GM18868 (cell line): ENCODE data around the gene ANKRD11.
A peak's percentile ranks its signal among the peaks of the same experiment; 100 is the strongest.
"Not testable (repeated sequence)": the region's sequence is repeated elsewhere in the genome, so short reads cannot be mapped to it uniquely, and the experiment has no call there.

Source experiments
- ATAC-seq: cut with Tn5 transposase; IDR thresholded peaks from one replicate; pipeline ENCODE4 v1.9.1; 2021; ENCODE audit warnings: mild to moderate bottlenecking, moderate library complexity; ENCODE audit not compliant: unreplicated experiment

The ANKRD11 gene

DNA sequence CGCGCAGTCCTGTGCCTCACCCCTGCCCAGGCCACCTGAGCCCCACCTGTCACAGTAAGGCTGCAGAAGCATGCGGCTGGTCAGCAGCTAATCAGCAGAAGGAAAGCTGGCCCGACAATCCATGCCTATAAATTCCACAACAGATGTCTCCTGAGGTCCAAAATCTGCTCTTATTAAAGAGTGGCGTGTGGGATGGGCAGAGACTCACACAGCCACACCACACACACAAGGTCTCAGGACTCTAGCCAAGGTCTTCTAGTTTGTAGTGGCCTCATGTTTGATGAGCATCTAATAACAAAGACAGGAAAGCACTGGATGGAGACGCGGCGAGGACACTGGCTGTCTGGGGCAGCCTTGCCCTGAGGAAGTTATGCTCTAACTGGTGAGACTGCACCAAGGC lies 55.9 kb downstream of the ANKRD11 start:
- ATAC-seq: no peak

DNA sequence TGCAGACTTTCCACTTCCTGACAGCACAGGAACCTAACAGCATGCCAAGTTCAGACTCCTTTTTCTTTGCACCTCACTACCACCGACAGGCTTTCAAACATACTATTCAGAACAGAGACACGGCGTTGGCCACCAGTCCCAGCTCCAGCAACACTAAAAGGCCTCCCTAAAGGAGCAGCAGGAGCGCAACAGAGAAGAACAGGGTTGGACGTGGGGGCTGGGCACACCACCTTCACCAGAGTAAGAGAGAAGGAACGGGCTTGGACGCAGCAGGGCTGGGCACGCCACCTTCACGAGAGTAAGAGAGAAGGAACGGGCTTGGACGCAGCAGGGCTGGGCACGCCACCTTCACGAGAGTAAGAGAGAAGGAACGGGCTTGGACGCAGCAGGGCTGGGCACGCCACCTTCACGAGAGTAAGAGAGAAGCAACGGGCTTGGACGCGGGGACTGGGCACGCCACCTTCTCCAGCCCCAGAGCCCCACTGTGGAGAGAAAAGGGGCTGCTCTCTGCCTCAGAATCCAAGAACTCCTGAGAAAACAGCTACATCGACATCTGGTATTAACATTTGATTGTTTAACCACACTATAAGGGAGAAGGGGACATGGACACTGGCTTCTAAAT lies 56.9 kb downstream of the ANKRD11 start:
- ATAC-seq: not testable (repeated sequence)

GRCh38 chr16:89431630-89432029 lies 58.7 kb downstream of the ANKRD11 start:
- no peak for ATAC-seq

GRCh38 chr16:89431158-89431584 lies 59.2 kb downstream of the ANKRD11 start:
- no peak for ATAC-seq

DNA sequence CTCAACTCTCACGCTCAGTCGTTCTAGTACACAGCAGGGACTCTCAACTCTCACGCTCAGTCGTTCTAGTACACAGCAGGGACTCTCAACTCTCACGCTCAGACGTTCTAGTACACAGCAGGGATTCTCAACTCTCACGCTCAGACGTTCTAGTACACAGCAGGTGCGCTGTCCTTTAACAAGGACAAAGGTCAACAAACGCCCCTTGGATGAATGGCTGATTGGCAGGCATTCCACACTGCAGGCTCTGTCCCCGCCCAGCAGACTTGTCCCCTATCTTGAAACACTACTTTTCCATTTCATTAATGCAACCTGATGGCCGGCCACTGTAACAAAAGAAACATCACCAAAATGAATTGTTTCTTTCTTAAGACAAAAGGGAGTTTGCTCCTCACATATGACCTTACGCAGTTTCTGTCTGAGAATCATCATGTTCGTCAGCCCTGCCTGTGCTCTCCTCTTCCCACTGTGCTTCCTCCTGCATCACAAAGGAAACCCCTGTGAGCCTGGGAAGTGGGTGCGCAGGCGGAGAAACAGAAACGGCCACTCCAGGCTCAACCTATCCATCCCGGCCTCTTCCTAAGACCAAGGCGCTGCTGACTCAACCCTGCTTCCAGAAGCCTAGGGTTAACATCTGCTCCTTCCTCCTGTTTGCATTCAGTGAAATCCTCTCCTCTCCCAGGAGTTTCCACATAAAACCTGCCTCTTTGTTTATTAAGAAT lies 59.8 kb downstream of the ANKRD11 start:
- ATAC-seq: no peak

- not testable (repeated sequence) for ATAC-seq
Observed at GRCh38 chr16:89428605-89429004, 61.8 kb downstream of the ANKRD11 start.

GRCh38 chr16:89426736-89427530 lies 63.4 kb downstream of the ANKRD11 start:
- ATAC-seq: no peak

DNA sequence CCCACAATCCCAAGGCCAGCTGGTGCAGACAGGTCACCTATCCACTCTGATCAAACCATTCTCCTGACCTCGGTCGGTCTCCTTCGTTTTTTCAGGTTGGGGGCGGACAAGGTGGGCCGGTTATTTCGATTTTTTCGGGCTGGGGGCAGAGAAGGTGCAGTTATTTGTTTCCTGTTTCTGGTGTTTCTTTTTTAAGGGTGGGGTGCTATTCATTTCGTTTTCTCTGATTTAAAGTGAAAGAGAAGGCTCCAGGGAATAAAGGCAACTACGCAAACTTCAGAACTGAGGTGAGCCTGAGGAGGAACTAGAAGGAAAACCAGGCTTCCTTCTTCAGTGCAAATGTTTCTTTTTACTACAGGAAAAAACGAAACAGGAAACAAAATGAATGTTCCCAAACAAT lies 64.8 kb downstream of the ANKRD11 start:
- ATAC-seq: no peak

DNA sequence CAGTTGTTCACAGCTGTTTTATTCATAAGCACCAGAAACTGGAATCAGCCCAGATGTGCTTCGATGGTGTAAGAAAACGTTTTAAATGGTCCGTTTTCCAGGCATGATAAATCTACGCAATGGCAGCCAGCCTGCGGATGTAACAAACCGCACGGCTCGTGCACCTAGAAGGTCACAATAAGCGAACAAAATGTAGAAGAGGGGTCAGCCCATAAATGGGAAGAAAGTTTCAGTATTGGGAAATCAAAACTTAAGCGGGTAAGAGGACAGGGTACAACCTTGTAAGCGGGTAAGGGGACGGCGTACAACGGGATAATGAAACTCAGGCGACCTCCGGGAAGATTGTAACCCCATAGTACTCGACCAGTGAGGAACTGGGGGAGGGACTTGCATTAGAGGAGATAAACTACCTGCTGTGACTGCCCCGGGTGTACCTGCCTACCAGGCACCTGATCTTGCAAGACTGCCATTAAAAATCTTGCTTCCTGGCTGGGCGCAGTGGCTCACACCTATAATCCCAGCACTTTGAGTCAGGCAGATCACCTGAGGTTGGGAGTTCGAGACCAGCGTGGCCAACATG lies 66.6 kb downstream of the ANKRD11 start:
- ATAC-seq: no peak

GRCh38 chr16:89422905-89423630 lies 67.3 kb downstream of the ANKRD11 start:
- ATAC-seq: peak; percentile 67

DNA sequence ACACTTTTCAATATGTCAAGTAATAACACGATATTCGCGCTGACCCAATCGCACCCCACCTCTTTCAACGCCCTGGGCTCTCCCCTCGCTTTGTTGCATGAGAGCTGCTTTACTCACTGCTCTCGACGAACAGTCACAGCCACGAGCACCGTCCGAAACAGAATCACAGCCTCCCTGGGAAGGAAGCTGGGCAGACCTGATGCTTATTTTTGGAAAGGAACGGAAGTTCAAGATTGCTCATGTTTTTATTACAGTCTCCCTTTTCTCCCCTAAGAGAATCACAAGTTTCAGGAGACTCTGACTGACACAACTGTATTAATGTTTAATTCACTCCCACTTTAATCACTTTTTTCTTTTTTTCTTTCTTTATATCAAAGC lies 67.8 kb downstream of the ANKRD11 start:
- peak; percentile 53 for ATAC-seq

DNA sequence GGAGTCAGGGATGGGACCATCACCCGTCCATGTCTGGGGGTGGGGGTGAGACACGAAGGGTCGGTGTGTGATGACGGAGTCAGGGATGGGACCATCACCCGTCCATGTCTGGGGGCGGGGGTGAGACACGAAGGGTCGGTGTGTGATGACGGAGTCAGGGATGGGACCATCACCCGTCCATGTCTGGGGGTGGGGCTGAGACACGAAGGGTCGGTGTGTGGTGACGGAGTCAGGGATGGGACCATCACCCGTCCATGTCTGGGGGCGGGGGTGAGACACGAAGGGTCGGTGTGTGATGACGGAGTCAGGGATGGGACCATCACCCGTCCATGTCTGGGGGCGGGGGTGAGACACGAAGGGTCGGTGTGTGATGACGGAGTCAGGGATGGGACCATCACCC lies 69.1 kb downstream of the ANKRD11 start:
- not testable (repeated sequence) for ATAC-seq

GRCh38 chr16:89420204-89420603 lies 70.2 kb downstream of the ANKRD11 start:
- ATAC-seq: no peak

GRCh38 chr16:89418352-89418751 lies 72.0 kb downstream of the ANKRD11 start:
- no peak for ATAC-seq

DNA sequence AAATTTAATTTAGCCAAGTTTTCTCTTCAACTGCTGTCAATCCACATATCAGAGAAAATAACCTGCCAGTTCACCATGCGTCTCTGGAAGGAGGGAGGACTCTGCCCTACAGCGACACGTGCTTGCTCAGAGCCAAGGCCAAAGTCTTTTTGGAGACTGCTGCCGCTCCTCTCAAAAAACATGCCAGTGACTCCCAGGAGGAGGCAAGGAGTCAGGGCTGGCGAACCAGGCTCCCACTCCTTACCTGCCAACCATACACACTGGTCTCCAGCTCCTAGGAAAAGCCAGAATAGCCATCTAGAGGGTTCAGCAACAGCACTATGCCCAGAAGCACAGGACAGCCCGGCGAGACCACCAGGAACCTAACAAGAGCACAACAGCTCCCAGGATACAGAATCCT lies 73.0 kb downstream of the ANKRD11 start:
- no peak for ATAC-seq

GRCh38 chr16:89413811-89414585 lies 76.4 kb downstream of the ANKRD11 start:
- no peak for ATAC-seq

GRCh38 chr16:89412811-89413210 lies 77.5 kb downstream of the ANKRD11 start:
- no peak for ATAC-seq

DNA sequence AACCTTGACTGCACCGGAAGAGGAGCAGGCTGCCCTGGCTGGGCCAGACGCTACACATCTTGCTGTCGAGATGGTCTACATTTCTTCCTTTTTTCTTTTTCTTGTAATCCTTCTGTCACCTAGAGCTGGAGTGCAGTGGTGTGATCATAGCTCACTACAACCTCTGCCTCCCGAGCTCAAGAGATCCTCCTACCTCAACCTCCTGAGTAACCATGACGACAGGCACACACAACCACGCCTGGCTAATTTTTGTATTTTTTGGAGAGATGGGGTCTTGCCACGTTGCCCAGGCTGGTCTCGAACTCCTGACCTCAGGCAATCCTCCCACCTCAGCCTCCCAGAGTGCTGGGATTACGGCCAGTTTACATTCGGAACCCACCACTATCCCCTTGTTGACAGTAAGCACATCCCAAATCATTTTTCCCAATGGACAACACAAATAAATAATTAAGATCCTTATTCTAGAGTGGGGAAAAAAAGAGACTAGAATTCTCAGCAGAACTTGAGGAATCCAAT lies 79.0 kb downstream of the ANKRD11 start:
- ATAC-seq: no peak

DNA sequence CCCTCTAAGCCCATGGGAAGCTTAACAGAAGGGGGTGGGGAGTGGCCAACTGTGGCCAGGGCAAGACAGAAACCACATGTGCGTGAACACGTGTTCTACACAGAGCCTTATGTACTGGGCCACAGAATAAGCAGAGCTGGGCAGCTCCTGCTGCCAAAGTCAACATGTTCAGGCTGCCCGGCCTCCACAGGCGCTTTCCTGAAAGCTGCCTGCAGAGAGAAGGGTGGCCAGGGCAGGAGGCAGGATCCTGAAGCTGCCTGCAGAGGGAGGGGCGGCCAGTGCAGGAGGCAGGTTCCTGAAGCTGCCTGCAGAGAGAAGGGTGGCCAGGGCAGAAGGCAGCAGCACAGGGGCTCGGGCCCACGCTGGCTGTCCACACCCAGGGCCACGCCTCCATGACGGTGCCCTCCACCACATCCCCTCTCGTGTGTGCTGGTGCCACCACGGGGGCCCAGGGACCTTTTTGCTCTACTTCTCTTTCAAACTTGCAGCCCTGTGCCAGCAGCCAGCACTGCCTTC lies 79.5 kb downstream of the ANKRD11 start:
- ATAC-seq: no peak

- ATAC-seq: no peak
Observed at GRCh38 chr16:89410322-89410721, 80.0 kb downstream of the ANKRD11 start.
